MV-4-11 (cell line): Measurements from ENCODE around the gene ZAR1L.

ENCODE experiments used
- DNase-seq: peaks from one replicate; lab custom pipeline; 2025; lab: John Stamatoyannopoulos, UW

ZAR1L gene

DNA sequence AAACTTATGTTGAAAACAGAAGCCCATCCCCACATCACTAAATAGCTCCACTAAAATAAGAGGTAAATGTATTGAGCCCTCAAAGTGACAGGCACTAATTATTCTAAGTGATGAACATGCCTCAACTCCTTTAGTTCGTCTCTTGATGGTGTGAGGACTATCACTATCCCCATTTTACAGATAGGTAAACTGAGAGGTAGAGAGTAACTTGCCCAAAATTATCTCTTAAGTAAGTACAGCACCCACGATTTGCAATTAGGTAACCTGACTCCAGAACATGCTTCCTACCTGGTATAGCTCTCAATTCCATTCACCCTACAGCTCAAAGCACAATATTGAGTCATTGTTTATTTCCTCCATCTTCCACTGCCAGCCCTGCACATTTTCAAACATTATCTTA is 12.7 kb downstream of the ZAR1L start:
- DNase-seq: no peak

GRCh38 chr13:32300920-32301319 is 14.2 kb downstream of the ZAR1L start:
- DNase-seq: no peak

DNA sequence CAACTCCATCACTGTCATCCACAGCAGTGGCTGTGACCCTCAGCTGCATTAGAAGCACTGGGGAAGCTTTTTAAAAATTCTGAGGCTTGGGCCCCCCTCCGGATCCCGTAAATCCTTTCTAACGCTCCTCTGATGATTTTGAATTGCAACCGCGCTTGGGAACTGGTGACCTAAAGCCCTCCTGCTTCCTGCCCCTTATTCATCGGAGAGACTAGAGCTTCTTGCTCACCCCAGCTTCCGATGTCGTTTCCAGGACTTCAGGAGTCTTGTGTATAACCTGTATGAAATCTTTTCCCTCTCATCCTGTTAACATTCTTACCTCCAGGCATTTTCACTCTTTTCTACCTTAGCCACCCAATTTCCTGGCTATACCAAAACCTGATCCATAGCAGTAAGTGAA is 14.8 kb downstream of the ZAR1L start:
- no peak for DNase-seq

GRCh38 chr13:32299893-32300292 is 15.3 kb downstream of the ZAR1L start:
- no peak for DNase-seq

- DNase-seq: no peak
These were observed 16.5 kb downstream of the ZAR1L start for GRCh38 chr13:32298695-32299094.

DNA sequence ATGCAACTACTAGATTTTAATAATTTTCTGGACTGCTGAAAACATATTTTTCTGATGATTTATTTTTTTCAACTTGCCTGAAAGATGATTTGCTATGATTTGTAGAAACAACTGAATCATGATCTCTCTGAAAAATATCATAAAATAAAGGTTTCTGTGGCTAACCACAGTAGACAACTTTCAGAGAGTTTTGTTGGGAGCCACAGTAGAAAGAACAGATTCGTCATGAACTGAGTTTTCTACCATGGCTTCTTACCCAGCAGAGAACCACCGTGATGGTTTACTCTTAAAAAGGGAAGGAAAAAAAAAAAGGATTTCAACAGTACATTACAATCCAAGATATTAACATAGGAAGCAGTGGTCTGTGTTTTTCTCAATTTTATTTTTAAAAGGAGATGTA is 18.0 kb downstream of the ZAR1L start:
- no peak for DNase-seq

- no peak for DNase-seq
These were observed 29.6 kb downstream of the ZAR1L start for GRCh38 chr13:32285633-32285965.

DNA sequence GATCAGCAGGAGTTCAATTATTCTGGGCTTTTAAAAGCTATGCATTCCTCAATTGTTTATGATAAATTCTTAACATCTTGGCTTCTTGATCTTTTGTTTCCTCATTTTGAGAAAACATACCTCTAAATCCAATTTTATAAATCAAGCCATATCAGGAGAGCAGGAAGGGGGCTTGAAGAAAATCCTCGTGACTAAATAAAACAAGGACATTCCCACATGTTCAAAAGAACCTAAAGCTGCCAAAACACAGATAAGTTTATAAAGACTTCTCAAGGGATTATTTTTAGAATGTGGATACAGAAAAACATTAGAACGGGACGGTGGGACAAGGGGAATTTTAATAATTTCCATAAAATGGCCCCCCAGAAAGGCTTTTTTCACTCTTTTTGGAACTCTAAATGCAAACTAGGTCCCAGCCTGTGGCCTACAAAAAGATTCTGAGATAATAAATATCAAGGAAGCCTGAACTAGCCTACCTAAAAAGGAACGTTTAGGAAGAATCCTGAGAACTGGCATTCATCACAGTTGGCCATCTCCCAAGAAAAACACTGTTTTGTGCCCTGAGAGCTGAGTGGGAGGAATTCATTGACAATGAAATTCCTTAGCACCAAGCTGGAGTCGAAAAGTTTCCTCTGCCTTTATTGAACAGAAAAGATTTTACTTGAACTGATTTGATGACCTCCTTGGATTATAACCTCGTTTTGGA is 30.1 kb downstream of the ZAR1L start:
- no peak for DNase-seq

GRCh38 chr13:32282096-32282711 is 33.0 kb downstream of the ZAR1L start:
- no peak for DNase-seq

DNA sequence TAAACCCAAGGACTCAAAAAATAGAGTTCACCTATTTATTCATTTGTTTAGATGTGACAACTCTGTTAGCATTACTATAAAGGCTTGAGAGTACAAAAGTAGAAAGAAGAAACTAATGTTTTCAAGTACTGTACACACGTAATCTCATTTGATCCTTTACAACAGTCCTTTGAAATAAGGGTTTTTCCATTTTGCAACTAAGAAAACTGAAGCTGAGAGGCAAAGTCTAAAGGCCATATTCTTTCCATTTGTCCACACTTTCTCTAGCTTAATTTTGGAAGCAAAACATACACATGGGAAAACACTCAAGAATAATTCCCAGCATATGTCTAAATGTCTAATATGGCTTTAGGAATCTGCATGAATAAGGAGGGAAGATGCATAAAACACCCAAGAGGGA is 34.1 kb downstream of the ZAR1L start:
- DNase-seq: no peak

DNA sequence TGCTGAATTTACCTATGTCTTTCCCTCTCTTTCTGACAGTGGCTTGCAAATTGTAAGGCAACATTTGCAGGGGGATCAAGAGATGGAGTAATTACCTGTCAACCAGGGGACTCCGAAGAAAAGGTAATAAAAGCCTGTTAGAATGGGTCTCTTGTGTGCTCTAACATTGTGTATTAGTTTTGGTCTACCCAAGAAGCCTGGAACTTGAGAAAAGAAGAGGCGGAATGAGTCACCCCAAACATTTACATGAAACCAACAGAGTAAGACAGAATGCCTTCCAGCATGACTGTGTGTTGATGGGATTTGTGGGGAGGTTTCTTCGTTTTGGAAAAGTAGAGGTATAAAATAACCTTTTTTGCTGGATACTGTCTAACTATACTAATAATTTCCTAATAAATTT is 36.7 kb downstream of the ZAR1L start:
- no peak for DNase-seq

DNA sequence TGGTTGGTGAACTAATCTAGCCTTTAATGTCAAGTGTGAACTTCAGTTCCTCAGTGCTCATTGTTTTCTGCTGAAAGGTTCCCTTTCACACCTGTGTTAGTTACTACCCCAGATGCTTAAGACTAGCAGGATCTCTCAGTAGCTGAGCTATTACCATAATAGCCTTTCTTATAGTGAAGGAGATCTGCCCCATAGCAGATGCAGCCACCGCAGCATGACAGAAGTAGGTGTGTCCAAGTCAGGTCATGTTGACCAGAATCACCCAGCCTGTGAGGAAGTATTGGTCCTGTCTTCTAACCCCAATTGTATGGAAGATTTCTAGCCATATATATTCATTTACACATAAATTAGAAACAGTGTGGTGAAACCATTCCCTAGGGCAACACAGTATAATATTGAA is 37.3 kb downstream of the ZAR1L start:
- DNase-seq: no peak

GRCh38 chr13:32272021-32272683 is 43.0 kb downstream of the ZAR1L start:
- DNase-seq: no peak

DNA sequence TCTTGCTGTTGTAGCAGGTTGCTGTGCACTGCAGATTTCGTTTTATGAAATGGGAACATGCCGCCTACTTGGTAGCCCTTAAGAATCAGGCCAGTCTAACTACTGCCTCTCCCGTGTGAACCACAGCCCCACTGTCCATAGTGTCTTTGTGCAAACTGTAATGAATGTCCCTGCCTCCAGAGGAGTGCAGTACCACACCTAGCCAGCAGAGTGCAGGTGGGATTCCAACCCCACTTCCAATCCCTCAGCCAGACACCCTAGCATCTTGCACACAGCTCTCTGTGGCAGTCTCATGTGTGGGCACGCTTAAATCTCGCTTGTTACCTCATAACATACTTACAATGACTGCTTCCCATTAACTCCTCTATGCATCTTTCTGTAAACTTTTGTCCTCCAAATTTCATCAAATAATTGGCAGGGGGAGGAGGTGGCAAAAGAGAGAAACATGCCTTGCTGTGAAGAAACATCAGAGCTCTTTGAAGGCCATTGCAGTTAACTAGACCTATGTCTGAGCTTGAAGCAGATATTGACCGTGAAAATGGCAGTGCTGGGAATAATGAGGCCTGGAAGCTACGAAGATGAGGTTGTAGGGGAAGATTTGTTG is 47.2 kb downstream of the ZAR1L start:
- DNase-seq: no peak

GRCh38 chr13:32266130-32266529 is 49.0 kb downstream of the ZAR1L start:
- DNase-seq: no peak

- no peak for DNase-seq
These were observed 49.4 kb downstream of the ZAR1L start for GRCh38 chr13:32265726-32266125.

- DNase-seq: no peak
These were observed 50.8 kb downstream of the ZAR1L start for GRCh38 chr13:32264407-32264806.

GRCh38 chr13:32262619-32263018 is 52.5 kb downstream of the ZAR1L start:
- no peak for DNase-seq

GRCh38 chr13:32262165-32262564 is 53.0 kb downstream of the ZAR1L start:
- no peak for DNase-seq

DNA sequence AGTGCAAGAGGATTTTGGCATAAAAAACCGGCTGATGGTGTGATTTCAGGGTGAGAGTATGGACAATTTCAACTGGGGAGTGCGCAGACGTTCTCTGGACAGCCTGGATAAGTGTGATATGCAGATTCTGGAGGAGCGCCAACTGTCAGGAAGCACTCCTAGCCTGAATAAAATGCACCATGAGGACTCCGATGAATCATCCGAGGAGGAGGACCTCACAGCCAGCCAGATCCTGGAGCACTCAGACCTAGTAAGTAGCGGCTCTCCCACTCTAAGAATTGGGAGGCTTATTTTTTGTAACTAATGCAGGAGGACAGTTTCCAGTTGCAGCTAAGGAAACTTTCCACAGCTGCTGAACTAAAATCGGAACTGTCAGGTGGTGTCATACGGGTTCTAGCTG is 53.6 kb downstream of the ZAR1L start:
- no peak for DNase-seq

DNA sequence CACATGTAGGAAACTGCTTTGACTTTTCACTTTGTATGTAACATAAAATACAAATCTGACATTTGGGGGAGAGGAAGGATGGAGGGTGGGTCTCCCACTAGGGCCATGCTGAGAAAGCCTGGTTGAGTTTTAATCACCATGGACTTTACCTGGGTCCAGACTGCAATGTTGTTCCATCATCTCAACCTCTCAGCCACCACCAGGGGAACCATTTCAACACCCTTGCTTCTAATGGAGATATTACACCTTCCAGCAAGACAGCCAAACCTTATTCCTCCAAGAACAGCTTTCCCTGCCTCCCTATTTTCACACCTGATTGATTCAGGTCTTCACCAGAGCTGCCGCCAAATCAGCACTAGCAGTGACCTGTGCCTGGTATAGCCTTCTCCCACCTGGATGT is 56.0 kb downstream of the ZAR1L start:
- no peak for DNase-seq

DNA sequence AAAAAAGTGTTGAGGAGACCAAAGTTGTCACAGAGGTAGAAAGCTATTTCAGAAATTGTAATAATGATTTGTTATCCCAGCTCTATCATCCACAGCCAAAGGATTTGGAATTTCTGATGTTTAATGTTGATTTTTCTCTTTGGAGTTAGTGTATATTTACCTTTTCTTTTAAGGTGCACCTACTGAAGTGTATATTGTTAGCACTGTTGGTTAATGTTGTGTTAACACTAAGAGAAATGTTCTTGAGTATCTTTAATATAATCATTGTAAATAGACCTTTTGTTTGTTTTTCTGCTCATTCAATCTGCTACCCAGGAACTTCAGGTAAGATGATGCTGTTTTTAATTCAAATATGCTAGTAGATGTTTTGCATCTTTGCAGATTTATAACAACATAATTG is 57.5 kb downstream of the ZAR1L start:
- no peak for DNase-seq

DNA sequence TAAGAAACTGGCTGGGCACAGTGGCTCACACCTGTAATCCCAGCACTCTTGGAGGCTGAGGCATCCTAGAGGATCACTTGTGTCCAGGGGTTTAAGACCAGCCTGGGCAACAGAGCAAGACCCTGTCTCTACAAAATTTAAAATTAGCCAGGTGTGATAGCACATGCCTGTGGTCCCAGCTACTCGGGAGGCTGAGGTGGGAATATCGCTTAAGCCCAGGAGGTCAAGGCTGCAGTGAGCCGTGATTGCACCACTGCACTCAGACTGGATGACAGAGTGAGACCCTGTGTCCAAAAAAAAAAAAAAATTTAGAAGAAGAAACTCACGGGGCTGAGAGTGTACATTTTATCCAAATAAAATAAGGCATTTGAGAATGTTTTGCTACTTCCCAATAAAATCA is 58.9 kb downstream of the ZAR1L start:
- no peak for DNase-seq
